ENCODE data around the gene LHX3.

DNA sequence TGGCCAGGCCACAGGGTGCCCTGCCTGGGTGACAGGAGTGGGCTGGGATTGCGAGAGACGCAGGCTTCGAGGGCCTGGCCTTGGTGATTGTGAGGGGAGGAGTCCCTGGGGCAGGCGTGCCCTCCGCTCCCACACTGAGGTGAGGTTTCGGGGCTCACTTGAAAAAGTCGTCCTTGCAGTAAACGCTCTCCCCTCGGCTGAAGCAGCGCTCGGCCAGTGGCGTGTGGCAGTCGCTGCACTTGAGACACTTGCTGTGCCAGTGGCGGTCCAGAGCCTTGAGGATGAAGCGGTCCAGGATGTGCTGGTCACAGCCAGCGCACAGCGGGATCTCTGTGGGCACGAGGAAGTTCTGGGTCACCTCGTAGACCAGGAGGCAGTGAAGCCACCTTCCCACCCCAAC is 4.5 kb downstream of the LHX3 start:
- TF ChIP-seq CTCF (IDR thresholded peaks at IDR 0.05) (no peak), POLR2A (IDR thresholded peaks at IDR 0.05) (no peak)
